ENCODE data around the gene DISP1.

DISP1 gene

GRCh38 chr1:222861062-222861461 lies 46.2 kb downstream of the DISP1 start:
- no peak for TF ChIP-seq CTCF (IDR thresholded peaks at IDR 0.05)
- TF ChIP-seq ZFX (IDR thresholded peaks at IDR 0.05; ENCODE audit: borderline replicate concordance): no peak
- no peak overlapping the region for H3K27ac ChIP-seq

All from 22Rv1 (cell line).